HEK293 (cell line): ENCODE data around the gene RCOR1.

ENCODE experiments used
- CTCF ChIA-PET: fragments of 350-600 bp; formaldehyde crosslinking; extraction: SDS; loops from one replicate; lab custom pipeline; 2021; ENCODE audit warnings: antibody characterized with exemption; lab: Yijun Ruan, JAX
- POLR2A ChIA-PET: fragments of 300-600 bp; formaldehyde crosslinking; extraction: SDS; loops from one replicate; lab custom pipeline; 2020; ENCODE audit warnings: antibody characterized with exemption, inconsistent platforms; lab: Yijun Ruan, JAX
- H3K27ac ChIP-seq: fragments of 200-500 bp; sonication (Bioruptor generic); 2 replicates; pipeline ENCODE4 v1.5.1; 2014; ENCODE audit warnings: low read depth, low read length, control low read depth, inconsistent platforms; ENCODE audit errors: extremely low read depth
- H3K36me3 ChIP-seq, 2 experiments: fragments of 200-500 bp in 1 of 2; sonication (Bioruptor generic) in 1 of 2; 1 replicate in 1 of 2; 2 replicates in 1 of 2; pipeline ENCODE4 v1.5.1; 2014 to 2017; ENCODE audit warnings: inconsistent platforms in 2 of 2, low read length in 2 of 2; ENCODE audit not compliant: control insufficient read depth in 2 of 2, insufficient read depth in 1 of 2
- H3K4me1 ChIP-seq: fragments of 200-500 bp; sonication (Bioruptor generic); 2 replicates; pipeline ENCODE4 v1.5.1; 2014; ENCODE audit warnings: mild to moderate bottlenecking, low read length, inconsistent platforms; ENCODE audit not compliant: control insufficient read depth, insufficient read depth
- H3K4me3 ChIP-seq: 2 replicates; pipeline ENCODE4 v1.5.1; 2011; ENCODE audit warnings: low read depth, mild to moderate bottlenecking, control low read depth, low read length, moderate library complexity
- H3K9me3 ChIP-seq: fragments of 200-500 bp; sonication (Bioruptor generic); 2 replicates; pipeline ENCODE4 v1.5.1; 2014; ENCODE audit warnings: low read depth, low read length, inconsistent platforms; ENCODE audit not compliant: control insufficient read depth, insufficient read depth
- BCL11A ChIP-seq: fragments of 450-650 bp; formaldehyde crosslinking; IDR thresholded peaks from 2 replicates; pipeline ENCODE4 v1.5.1; 2016; ENCODE audit warnings: low read depth, missing biosample characterization, missing genetic modification characterization
- BCL11B ChIP-seq: fragments of 450-650 bp; formaldehyde crosslinking; IDR thresholded peaks from 2 replicates; pipeline ENCODE4 v1.5.1; 2016; ENCODE audit warnings: low read depth, missing biosample characterization, missing genetic modification characterization
- GLIS1 ChIP-seq: fragments of 450-650 bp; formaldehyde crosslinking; IDR thresholded peaks from 2 replicates; pipeline ENCODE4 v1.5.1; 2016; ENCODE audit warnings: missing biosample characterization, missing genetic modification characterization
- KLF1 ChIP-seq: fragments of 450-650 bp; formaldehyde crosslinking; IDR thresholded peaks from 2 replicates; pipeline ENCODE4 v1.5.1; 2016; ENCODE audit warnings: missing biosample characterization, missing genetic modification characterization
- KLF16 ChIP-seq: fragments of 450-650 bp; formaldehyde crosslinking; IDR thresholded peaks from 2 replicates; pipeline ENCODE4 v1.5.1; 2017; ENCODE audit warnings: missing biosample characterization, missing genetic modification characterization
- KLF9 ChIP-seq: fragments of 450-650 bp; formaldehyde crosslinking; IDR thresholded peaks from 2 replicates; pipeline ENCODE4 v1.5.1; 2016; ENCODE audit warnings: missing biosample characterization, missing genetic modification characterization, low read depth
- SP2 ChIP-seq: fragments of 450-650 bp; formaldehyde crosslinking; IDR thresholded peaks from 2 replicates; pipeline ENCODE4 v1.5.1; 2016; ENCODE audit warnings: missing biosample characterization, missing genetic modification characterization
- YY2 ChIP-seq: fragments of 450-650 bp; formaldehyde crosslinking; IDR thresholded peaks from 2 replicates; pipeline ENCODE4 v1.5.1; 2016; ENCODE audit warnings: missing biosample characterization, missing genetic modification characterization
- ZBTB21 ChIP-seq: fragments of 450-650 bp; formaldehyde crosslinking; IDR thresholded peaks from 2 replicates; pipeline ENCODE4 v1.5.1; 2017; ENCODE audit warnings: missing biosample characterization, missing genetic modification characterization
- ZNF140 ChIP-seq: fragments of 450-650 bp; formaldehyde crosslinking; IDR thresholded peaks from 2 replicates; pipeline ENCODE4 v1.5.1; 2016; ENCODE audit warnings: missing biosample characterization, missing genetic modification characterization
- ZNF16 ChIP-seq: fragments of 450-650 bp; formaldehyde crosslinking; IDR thresholded peaks from 2 replicates; pipeline ENCODE4 v1.5.1; 2016; ENCODE audit warnings: low read depth, missing biosample characterization, missing genetic modification characterization
- ZNF214 ChIP-seq: fragments of 450-650 bp; formaldehyde crosslinking; IDR thresholded peaks from 2 replicates; pipeline ENCODE4 v1.5.1; 2017; ENCODE audit warnings: missing biosample characterization, mild to moderate bottlenecking, missing genetic modification characterization, borderline replicate concordance
- ZNF292 ChIP-seq: fragments of 450-650 bp; formaldehyde crosslinking; IDR thresholded peaks from 2 replicates; pipeline ENCODE4 v1.5.1; 2016; ENCODE audit warnings: low read depth, missing biosample characterization, missing genetic modification characterization, borderline replicate concordance
- ZNF311 ChIP-seq: fragments of 450-650 bp; formaldehyde crosslinking; IDR thresholded peaks from 2 replicates; pipeline ENCODE4 v1.5.1; 2017; ENCODE audit warnings: missing biosample characterization, missing genetic modification characterization, borderline replicate concordance
- ZNF350 ChIP-seq: fragments of 450-650 bp; formaldehyde crosslinking; IDR thresholded peaks from 2 replicates; pipeline ENCODE4 v1.5.0; 2017; ENCODE audit warnings: missing biosample characterization, mild to moderate bottlenecking, missing genetic modification characterization
- ZNF394 ChIP-seq: fragments of 450-650 bp; formaldehyde crosslinking; IDR thresholded peaks from 2 replicates; pipeline ENCODE4 v1.5.1; 2016; ENCODE audit warnings: missing biosample characterization, missing genetic modification characterization, mild to moderate bottlenecking, moderate library complexity, borderline replicate concordance
- ZNF510 ChIP-seq: fragments of 450-650 bp; formaldehyde crosslinking; IDR thresholded peaks from 2 replicates; pipeline ENCODE4 v1.5.1; 2018; ENCODE audit warnings: mild to moderate bottlenecking, missing genetic modification characterization, missing biosample characterization; ENCODE audit not compliant: insufficient replicate concordance
- ZNF529 ChIP-seq: fragments of 450-650 bp; formaldehyde crosslinking; IDR thresholded peaks from 2 replicates; pipeline ENCODE4 v1.5.1; 2017; ENCODE audit warnings: missing genetic modification characterization, missing biosample characterization; ENCODE audit not compliant: insufficient replicate concordance
- ZNF621 ChIP-seq: fragments of 450-650 bp; formaldehyde crosslinking; IDR thresholded peaks from 2 replicates; pipeline ENCODE4 v1.5.1; 2017; ENCODE audit warnings: missing biosample characterization, missing genetic modification characterization
- ZNF660 ChIP-seq: fragments of 450-650 bp; IDR thresholded peaks from 2 replicates; pipeline ENCODE4 v1.5.1; 2018; ENCODE audit warnings: missing biosample characterization, mild to moderate bottlenecking, missing genetic modification characterization
- TF ChIP-seq, protein P1 (sequence below): fragments of 450-650 bp; formaldehyde crosslinking; IDR thresholded peaks from 2 replicates; pipeline ENCODE4 v1.5.1; 2017; ENCODE audit warnings: missing biosample characterization, missing genetic modification characterization
- TF ChIP-seq, protein P2 (sequence below): fragments of 450-650 bp; formaldehyde crosslinking; conservative IDR thresholded peaks from 2 replicates; pipeline ENCODE4 v1.5.1; 2016; ENCODE audit warnings: low read depth, missing biosample characterization, missing genetic modification characterization
- TF ChIP-seq, protein P3 (sequence below): IDR thresholded peaks from 2 replicates; pipeline ENCODE4 v1.6.1; 2011; ENCODE audit warnings: mild to moderate bottlenecking, low read depth, low read length, borderline replicate concordance
- TF ChIP-seq, protein P4 (sequence below): fragments of 450-650 bp; formaldehyde crosslinking; IDR thresholded peaks from 2 replicates; pipeline ENCODE4 v1.5.1; 2016; ENCODE audit warnings: missing biosample characterization, missing genetic modification characterization
- TF ChIP-seq, protein P5 (sequence below): fragments of 450-650 bp; formaldehyde crosslinking; IDR thresholded peaks from 2 replicates; pipeline ENCODE4 v1.5.1; 2016; ENCODE audit warnings: missing biosample characterization, missing genetic modification characterization

RCOR1 gene

DNA sequence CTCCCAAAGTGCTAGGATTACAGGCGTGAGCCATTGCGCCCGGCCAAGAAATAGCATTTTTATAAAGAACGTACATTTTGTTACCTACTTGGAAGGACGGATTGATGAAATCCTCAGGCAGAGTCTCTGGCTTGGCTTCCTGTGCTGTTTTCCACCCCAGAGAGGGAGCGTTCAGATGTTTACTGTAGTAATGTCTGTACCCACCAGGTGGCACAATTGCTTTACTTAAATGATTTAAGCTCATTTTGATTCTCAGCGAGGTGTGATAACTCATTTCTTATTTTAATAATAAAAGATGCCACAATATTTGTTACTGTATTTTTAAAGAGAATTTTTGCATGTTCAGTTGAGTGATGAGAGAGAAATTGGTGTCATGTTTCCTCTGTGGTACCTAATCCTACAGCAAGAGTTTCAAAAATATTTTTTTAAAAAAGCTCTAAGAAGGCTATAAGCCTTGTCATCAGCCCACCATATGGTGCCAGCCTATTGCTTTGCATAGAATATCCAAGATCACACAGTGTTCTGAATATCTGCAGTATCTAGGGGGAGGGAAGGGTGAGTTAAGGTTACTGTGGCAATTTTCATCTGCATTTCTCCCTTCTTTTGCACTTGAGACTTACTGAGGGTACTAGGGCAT is 102.2 kb downstream of the RCOR1 start (continued):
- TF ChIP-seq ZNF311 (tag by site-specific recombination) (no peak), ZNF16 (tag by site-specific recombination) (no peak), ZNF621 (tag by site-specific recombination) (no peak), ZNF140 (tag by site-specific recombination) (no peak), ZNF214 (tag by site-specific recombination) (no peak), ZNF394 (tag by site-specific recombination) (no peak), GLIS1 (tag by site-specific recombination) (no peak), ZNF510 (tag by site-specific recombination) (no peak), BCL11B (tag by site-specific recombination) (no peak), ZNF660 (tag by site-specific recombination) (0 out of 2 replicates have a peak, but pooled peaks have one; percentile 24)
- TF ChIP-seq, protein P1, sequence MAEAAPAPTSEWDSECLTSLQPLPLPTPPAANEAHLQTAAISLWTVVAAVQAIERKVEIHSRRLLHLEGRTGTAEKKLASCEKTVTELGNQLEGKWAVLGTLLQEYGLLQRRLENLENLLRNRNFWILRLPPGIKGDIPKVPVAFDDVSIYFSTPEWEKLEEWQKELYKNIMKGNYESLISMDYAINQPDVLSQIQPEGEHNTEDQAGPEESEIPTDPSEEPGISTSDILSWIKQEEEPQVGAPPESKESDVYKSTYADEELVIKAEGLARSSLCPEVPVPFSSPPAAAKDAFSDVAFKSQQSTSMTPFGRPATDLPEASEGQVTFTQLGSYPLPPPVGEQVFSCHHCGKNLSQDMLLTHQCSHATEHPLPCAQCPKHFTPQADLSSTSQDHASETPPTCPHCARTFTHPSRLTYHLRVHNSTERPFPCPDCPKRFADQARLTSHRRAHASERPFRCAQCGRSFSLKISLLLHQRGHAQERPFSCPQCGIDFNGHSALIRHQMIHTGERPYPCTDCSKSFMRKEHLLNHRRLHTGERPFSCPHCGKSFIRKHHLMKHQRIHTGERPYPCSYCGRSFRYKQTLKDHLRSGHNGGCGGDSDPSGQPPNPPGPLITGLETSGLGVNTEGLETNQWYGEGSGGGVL (tag by site-specific recombination): no peak
- TF ChIP-seq, protein P2, sequence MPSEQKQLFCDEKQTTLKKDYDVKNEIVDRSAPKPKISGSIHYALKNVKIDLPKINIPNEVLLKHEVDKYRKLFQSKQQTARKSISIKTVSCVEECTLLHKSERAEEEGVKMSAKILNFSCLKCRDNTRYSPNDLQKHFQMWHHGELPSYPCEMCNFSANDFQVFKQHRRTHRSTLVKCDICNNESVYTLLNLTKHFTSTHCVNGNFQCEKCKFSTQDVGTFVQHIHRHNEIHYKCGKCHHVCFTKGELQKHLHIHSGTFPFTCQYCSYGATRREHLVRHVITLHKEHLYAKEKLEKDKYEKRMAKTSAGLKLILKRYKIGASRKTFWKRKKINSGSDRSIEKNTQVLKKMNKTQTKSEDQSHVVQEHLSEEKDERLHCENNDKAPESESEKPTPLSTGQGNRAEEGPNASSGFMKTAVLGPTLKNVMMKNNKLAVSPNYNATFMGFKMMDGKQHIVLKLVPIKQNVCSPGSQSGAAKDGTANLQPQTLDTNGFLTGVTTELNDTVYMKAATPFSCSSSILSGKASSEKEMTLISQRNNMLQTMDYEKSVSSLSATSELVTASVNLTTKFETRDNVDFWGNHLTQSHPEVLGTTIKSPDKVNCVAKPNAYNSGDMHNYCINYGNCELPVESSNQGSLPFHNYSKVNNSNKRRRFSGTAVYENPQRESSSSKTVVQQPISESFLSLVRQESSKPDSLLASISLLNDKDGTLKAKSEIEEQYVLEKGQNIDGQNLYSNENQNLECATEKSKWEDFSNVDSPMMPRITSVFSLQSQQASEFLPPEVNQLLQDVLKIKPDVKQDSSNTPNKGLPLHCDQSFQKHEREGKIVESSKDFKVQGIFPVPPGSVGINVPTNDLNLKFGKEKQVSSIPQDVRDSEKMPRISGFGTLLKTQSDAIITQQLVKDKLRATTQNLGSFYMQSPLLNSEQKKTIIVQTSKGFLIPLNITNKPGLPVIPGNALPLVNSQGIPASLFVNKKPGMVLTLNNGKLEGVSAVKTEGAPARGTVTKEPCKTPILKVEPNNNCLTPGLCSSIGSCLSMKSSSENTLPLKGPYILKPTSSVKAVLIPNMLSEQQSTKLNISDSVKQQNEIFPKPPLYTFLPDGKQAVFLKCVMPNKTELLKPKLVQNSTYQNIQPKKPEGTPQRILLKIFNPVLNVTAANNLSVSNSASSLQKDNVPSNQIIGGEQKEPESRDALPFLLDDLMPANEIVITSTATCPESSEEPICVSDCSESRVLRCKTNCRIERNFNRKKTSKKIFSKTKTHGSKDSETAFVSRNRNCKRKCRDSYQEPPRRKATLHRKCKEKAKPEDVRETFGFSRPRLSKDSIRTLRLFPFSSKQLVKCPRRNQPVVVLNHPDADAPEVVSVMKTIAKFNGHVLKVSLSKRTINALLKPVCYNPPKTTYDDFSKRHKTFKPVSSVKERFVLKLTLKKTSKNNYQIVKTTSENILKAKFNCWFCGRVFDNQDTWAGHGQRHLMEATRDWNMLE (tag by site-specific recombination): no peak
- TF ChIP-seq, all 188 proteins: peak for 5

DNA sequence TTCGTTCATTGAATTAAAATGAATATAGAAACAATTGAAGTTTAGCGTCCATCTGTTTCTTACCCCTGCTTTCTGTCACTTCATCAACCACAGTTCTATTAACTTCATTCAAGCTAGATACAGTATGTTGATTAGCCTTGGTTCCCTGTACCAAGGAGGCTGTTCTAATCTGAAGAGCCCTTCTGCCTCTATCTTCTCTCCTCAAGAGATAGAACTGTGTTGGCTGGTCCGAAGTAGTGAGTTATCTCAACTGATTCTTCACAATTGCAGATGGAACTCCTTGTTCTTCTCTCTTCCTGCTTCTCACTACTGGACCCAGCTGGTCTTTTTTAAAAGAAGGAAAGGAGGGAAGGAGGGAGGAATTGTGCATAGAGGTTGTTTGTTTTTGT is 102.7 kb downstream of the RCOR1 start:
- Histone ChIP-seq H3K9me3 (no peaks in the 10 kb centered on the region), H3K27ac (no peak overlapping the region), H3K36me3 (no peaks in the 10 kb centered on the region), H3K4me1 (peaks cover 3% of the 10 kb centered on the region), H3K4me3 (no peak overlapping the region)
- POLR2A ChIA-PET: interaction anchor here (0.6 kb wide), 1 partner anchor 17 kb away, joined by 3 read pairs; no protein-coding TSS in a partner anchor
- CTCF ChIA-PET: interaction anchor here (0.5 to 3.4 kb wide), 35 partner anchors 8 to 765 kb away, joined by 3 to 21 read pairs (median 3); no protein-coding TSS in a partner anchor
- TF ChIP-seq KLF16 (tag by site-specific recombination) (no peak), ZNF292 (tag by site-specific recombination) (no peak), KLF1 (tag by site-specific recombination) (no peak), ZNF350 (tag by site-specific recombination) (no peak), YY2 (tag by site-specific recombination) (no peak), ZNF529 (no peak), SP2 (no peak), KLF9 (tag by site-specific recombination) (no peak), BCL11A (tag by site-specific recombination) (no peak), ZBTB21 (tag by site-specific recombination) (no peak)
- TF ChIP-seq, protein P3, sequence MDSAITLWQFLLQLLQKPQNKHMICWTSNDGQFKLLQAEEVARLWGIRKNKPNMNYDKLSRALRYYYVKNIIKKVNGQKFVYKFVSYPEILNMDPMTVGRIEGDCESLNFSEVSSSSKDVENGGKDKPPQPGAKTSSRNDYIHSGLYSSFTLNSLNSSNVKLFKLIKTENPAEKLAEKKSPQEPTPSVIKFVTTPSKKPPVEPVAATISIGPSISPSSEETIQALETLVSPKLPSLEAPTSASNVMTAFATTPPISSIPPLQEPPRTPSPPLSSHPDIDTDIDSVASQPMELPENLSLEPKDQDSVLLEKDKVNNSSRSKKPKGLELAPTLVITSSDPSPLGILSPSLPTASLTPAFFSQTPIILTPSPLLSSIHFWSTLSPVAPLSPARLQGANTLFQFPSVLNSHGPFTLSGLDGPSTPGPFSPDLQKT: no peak
- TF ChIP-seq, protein P4, sequence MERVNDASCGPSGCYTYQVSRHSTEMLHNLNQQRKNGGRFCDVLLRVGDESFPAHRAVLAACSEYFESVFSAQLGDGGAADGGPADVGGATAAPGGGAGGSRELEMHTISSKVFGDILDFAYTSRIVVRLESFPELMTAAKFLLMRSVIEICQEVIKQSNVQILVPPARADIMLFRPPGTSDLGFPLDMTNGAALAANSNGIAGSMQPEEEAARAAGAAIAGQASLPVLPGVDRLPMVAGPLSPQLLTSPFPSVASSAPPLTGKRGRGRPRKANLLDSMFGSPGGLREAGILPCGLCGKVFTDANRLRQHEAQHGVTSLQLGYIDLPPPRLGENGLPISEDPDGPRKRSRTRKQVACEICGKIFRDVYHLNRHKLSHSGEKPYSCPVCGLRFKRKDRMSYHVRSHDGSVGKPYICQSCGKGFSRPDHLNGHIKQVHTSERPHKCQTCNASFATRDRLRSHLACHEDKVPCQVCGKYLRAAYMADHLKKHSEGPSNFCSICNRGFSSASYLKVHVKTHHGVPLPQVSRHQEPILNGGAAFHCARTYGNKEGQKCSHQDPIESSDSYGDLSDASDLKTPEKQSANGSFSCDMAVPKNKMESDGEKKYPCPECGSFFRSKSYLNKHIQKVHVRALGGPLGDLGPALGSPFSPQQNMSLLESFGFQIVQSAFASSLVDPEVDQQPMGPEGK (tag by site-specific recombination): no peak
- TF ChIP-seq, protein P5, sequence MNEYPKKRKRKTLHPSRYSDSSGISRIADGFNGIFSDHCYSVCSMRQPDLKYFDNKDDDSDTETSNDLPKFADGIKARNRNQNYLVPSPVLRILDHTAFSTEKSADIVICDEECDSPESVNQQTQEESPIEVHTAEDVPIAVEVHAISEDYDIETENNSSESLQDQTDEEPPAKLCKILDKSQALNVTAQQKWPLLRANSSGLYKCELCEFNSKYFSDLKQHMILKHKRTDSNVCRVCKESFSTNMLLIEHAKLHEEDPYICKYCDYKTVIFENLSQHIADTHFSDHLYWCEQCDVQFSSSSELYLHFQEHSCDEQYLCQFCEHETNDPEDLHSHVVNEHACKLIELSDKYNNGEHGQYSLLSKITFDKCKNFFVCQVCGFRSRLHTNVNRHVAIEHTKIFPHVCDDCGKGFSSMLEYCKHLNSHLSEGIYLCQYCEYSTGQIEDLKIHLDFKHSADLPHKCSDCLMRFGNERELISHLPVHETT (tag by site-specific recombination): no peak
